SU-DHL-6 (cell line): Measurements from ENCODE around the gene LMBR1L.

Experiments
- CTCF ChIP-seq: fragments of 200-600 bp; sonication (generic); IDR thresholded peaks from one replicate; pipeline ENCODE4 v1.5.1; 2017; ENCODE audit warnings: antibody characterized with exemption, mild to moderate bottlenecking, low read length, moderate library complexity; ENCODE audit not compliant: insufficient read depth, poor library complexity, severe bottlenecking
- EZH2phosphoT487 ChIP-seq: fragments of 200-600 bp; sonication (generic), shearing (Covaris generic); conservative IDR thresholded peaks from 2 replicates; pipeline ENCODE4 v1.6.1; 2018; ENCODE audit warnings: mild to moderate bottlenecking, antibody characterized with exemption, low read length, moderate library complexity, mixed read lengths

- TF ChIP-seq CTCF (no peak), EZH2phosphoT487 (no peak)
These were observed 30.9 kb downstream of the LMBR1L start for GRCh38 chr12:49079793-49080192.
